Nephron (organoid): ENCODE data around the gene DST.
A peak's percentile ranks its signal among the peaks of the same experiment; 100 is the strongest.

Source experiments
- H3K27ac Mint-ChIP-seq, 3 experiments: 2 replicates each; pipeline ENCODE4 v1.8.0; 2020; ENCODE audit warnings: mixed read lengths in 3 of 3, mild to moderate bottlenecking in 2 of 3, moderate library complexity in 1 of 3
- H3K27me3 Mint-ChIP-seq: 2 replicates; pipeline ENCODE4 v1.8.0; 2021; ENCODE audit warnings: low read depth, mild to moderate bottlenecking, moderate library complexity, mixed read lengths
- H3K36me3 Mint-ChIP-seq: 2 replicates; pipeline ENCODE4 v1.8.0; 2020; ENCODE audit warnings: low read depth, mixed read lengths
- H3K4me1 Mint-ChIP-seq: 2 replicates; pipeline ENCODE4 v1.8.0; 2020; ENCODE audit warnings: mixed read lengths
- H3K4me3 Mint-ChIP-seq, 3 experiments: 2 replicates each; pipeline ENCODE4 v1.8.0; 2020; ENCODE audit warnings: mild to moderate bottlenecking in 3 of 3, mixed read lengths in 3 of 3, moderate library complexity in 2 of 3
- H3K9me3 Mint-ChIP-seq: 2 replicates; pipeline ENCODE4 v1.8.0; 2020; ENCODE audit warnings: mixed read lengths
- TF ChIP-seq, protein P1 (sequence below), 3 experiments: fragments of 200-600 bp; sonication (generic); IDR thresholded peaks; one replicate each; pipeline ENCODE4 v1.5.0; 2021; ENCODE audit warnings: antibody characterized with exemption in 3 of 3; ENCODE audit not compliant: unreplicated experiment in 3 of 3

Gene DST

DNA sequence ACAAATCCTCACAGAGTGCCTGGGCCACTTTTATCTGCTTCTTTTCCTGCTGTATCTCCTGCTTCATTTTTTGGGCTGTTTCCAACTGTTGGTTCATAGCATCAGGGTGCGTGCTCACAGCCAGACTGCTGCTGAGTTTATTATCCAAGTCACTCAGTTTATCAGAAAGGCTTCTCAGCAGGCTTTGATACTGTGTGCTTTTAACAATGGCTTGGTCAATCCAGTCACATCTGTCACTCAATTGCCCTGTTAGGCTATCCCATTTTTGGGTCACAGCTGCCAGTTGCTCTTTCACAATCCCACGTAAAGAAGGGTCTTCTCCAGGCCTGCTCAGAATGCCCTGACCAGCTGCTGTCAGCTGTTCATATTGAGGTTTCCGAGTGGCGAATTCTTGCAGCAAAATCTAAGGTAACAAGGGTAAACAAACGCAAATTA is 87.2 kb downstream of the DST start:
- Mint-ChIP-seq H3K9me3 (no peaks in the 10 kb centered on the region), H3K4me3 (peak overlapping the region in 1 of 3 experiments; percentile 43), H3K36me3 (peaks cover 28% of the 10 kb centered on the region), H3K27ac (peak overlapping the region; percentile 73 to 80 (median 75)), H3K27me3 (no peaks in the 10 kb centered on the region), H3K4me1 (peaks cover 36% of the 10 kb centered on the region)
- TF ChIP-seq, protein P1, sequence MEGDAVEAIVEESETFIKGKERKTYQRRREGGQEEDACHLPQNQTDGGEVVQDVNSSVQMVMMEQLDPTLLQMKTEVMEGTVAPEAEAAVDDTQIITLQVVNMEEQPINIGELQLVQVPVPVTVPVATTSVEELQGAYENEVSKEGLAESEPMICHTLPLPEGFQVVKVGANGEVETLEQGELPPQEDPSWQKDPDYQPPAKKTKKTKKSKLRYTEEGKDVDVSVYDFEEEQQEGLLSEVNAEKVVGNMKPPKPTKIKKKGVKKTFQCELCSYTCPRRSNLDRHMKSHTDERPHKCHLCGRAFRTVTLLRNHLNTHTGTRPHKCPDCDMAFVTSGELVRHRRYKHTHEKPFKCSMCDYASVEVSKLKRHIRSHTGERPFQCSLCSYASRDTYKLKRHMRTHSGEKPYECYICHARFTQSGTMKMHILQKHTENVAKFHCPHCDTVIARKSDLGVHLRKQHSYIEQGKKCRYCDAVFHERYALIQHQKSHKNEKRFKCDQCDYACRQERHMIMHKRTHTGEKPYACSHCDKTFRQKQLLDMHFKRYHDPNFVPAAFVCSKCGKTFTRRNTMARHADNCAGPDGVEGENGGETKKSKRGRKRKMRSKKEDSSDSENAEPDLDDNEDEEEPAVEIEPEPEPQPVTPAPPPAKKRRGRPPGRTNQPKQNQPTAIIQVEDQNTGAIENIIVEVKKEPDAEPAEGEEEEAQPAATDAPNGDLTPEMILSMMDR (IDR thresholded peaks at IDR 0.05; ENCODE audit: unreplicated experiment in 3 of 3): no peak

DNA sequence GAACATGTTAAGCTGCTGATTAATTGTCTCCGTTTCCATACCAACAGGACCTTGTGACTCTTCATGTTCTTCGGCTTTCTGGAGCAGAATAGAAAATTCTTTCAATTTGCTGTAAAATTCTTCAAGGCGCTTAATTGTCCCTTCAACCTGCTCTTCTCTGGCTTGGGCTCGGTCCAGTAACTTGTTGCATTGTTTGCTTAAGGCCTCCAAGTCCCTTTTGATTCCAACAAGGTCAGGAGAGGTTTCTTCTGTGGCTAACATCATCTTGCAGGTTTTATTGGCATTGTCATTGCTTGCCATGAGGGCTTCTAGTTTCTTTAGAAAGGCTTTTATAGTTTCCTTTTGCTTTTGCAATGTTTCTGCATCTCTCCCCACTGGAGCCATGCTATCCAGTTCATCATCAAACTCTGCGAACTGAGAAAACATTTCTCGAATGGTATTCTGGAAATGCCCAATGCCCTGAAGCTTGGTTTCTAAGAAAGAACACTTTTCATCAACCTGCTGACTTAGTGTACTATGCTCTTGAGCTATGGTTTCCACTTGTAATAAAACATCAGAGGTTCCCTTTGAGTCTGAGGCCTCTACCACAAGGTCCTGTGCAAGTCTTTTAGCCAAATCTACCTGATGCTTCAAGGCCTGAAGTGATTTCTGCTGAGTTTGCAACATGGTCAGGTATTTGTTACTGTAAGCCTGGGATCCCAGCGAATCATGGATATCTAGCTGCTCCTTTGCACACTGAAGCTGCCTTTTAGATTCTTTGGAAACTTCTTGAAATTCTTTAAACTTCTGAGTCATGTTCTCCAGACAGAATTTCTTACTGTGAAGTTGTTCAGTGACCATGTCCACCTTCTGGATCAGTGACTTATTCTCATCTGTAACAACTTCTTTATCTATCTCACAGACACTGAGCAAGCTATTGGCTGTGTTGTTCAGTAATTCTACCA is 90.2 kb downstream of the DST start:
- H3K4me3 Mint-ChIP-seq: no peak overlapping the region
- peaks cover 19% of the 10 kb centered on the region for H3K36me3 Mint-ChIP-seq
- H3K27me3 Mint-ChIP-seq: no peaks in the 10 kb centered on the region
- peak overlapping the region in 2 of 3 experiments; percentile 46 to 60 for H3K27ac Mint-ChIP-seq
- TF ChIP-seq, protein P1 (IDR thresholded peaks at IDR 0.05; ENCODE audit: unreplicated experiment in 3 of 3): no peak
- no peaks in the 10 kb centered on the region for H3K9me3 Mint-ChIP-seq
- peaks cover 51% of the 10 kb centered on the region for H3K4me1 Mint-ChIP-seq

DNA sequence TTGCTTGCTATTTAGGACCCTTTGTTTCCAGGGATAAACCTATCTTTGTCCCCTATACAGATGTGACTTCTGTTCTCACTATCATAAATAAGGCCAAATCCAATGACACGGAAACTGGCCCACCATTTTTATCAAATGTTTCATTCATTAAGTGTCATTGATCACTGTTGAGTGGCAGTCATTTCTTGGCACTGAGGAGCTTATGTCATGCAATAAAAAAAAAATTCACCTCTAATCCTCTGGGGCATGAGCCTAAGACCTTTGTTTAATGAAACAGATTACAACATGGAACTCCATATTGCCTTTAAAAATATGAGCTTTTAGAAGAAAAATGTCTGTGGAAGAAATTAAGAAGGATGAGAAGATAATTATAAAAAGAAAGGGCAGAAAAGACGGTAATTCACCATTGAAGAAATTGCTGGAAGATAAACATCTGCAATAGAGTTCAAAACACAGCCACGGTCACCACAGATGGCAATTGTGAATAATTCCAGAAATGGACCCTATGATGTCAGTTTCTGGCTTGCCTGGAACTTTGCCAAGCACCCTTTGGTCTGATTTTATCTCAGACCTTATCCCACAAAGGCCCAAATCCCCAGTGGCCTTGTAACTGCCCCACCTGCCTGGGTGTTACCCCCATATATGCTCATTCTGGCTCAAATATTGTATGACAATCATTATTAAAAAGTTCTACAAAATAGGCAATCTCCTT is 91.1 kb downstream of the DST start:
- TF ChIP-seq, protein P1 (IDR thresholded peaks at IDR 0.05; ENCODE audit: unreplicated experiment in 3 of 3): no peak
- Mint-ChIP-seq H3K27ac (peak overlapping the region in 2 of 3 experiments; percentile 46 to 60), H3K9me3 (no peaks in the 10 kb centered on the region), H3K4me1 (peaks cover 47% of the 10 kb centered on the region), H3K4me3 (no peak overlapping the region), H3K27me3 (no peaks in the 10 kb centered on the region), H3K36me3 (peaks cover 19% of the 10 kb centered on the region)

DNA sequence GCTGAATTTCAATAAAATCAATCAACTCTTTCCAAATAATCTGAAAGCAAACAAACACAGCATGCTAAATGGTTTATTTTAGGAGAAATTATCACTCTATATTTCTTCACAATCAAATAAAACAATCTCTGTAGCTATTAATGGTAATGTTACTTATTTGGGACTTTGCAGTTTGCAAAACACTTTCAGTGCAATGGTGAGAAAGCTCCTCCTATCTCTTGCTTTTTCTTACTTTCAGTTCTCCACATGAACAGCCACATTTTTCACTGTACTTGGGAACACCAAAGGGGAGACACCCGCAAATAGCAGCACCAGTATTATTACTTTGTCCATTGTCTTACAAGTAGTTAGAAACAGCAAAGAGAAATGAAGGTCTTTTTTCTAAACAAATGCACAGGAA is 92.4 kb downstream of the DST start:
- Mint-ChIP-seq H3K36me3 (peaks cover 16% of the 10 kb centered on the region), H3K4me1 (peaks cover 40% of the 10 kb centered on the region), H3K9me3 (no peaks in the 10 kb centered on the region), H3K4me3 (no peak overlapping the region), H3K27me3 (no peaks in the 10 kb centered on the region), H3K27ac (peak overlapping the region in 2 of 3 experiments; percentile 31 to 43)
- TF ChIP-seq, protein P1 (IDR thresholded peaks at IDR 0.05; ENCODE audit: unreplicated experiment in 3 of 3): no peak

DNA sequence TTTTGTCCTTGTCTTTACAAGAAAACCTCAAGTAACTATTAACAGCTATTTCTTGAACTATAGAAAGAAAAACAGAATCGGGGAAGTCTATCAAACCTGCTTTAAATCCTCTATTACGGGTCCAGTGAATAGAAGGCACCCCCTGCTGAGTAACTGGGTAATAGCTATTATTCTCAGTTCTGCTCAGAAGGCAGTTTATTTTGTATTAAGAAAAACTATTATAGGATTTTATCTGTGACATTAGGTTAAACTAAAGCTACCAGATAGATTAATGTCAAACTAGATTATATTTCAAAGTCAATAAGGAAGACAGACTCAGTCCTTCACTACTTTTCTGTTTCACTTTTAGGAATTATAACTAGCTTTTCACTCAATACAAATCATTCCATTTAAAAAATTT is 93.7 kb downstream of the DST start:
- no peaks in the 10 kb centered on the region for H3K27me3 Mint-ChIP-seq
- peak overlapping the region in 1 of 3 experiments; percentile 30 for H3K27ac Mint-ChIP-seq
- H3K4me3 Mint-ChIP-seq: no peak overlapping the region
- peaks cover 8% of the 10 kb centered on the region for H3K36me3 Mint-ChIP-seq
- TF ChIP-seq, protein P1 (IDR thresholded peaks at IDR 0.05; ENCODE audit: unreplicated experiment in 3 of 3): peak; percentile 19 to 29 (median 28)
- H3K9me3 Mint-ChIP-seq: no peaks in the 10 kb centered on the region
- peaks cover 37% of the 10 kb centered on the region for H3K4me1 Mint-ChIP-seq
